SK-N-SH (cell line): ENCODE results near the gene LY6G6C. TPM values are rescaled to one million over a fixed set of nuclear protein-coding genes. Genes with fewer than 3 reads are reported as not detected.

Experiments used
- CTCF ChIA-PET: fragments of 300-600, 350-600 bp; formaldehyde crosslinking; extraction: SDS; loops from one replicate; lab custom pipeline; 2021; lab: Yijun Ruan, JAX
- POLR2A ChIA-PET: fragments of 350-600 bp; sonication (Branson Sonifier 250); formaldehyde crosslinking; extraction: SDS; loops from one replicate; lab custom pipeline; 2020; ENCODE audit warnings: antibody characterized with exemption, inconsistent platforms; lab: Yijun Ruan, JAX
- DNase-seq: peaks from one replicate; pipeline ENCODE4 v3.0.0; 2012
- H2AFZ ChIP-seq: fragments of 200-600 bp; sonication (generic); 2 replicates; pipeline ENCODE4 v1.8.1; 2016; ENCODE audit warnings: antibody characterized with exemption, mild to moderate bottlenecking, low read depth
- H3F3A ChIP-seq: fragments of 200-600 bp; sonication (generic); replicated peaks from 2 replicates; pipeline ENCODE3; 2016; ENCODE audit warnings: antibody characterized with exemption, mild to moderate bottlenecking; ENCODE audit not compliant: insufficient read depth
- H3K27ac ChIP-seq, 2 experiments: fragments of 200-500 bp in 1 of 2; fragments of 200-600 bp in 1 of 2; sonication (Bioruptor generic) in 1 of 2; sonication (generic), shearing (Covaris generic) in 1 of 2; 2 replicates each; pipeline versions ENCODE4 v1.5.1 to v1.6.1; 2014 to 2016; ENCODE audit warnings: low read depth in 2 of 2, inconsistent platforms in 1 of 2, low read length in 1 of 2, mild to moderate bottlenecking in 1 of 2, mixed read lengths in 1 of 2
- H3K27me3 ChIP-seq: fragments of 200-600 bp; sonication (generic), shearing (Covaris generic); 2 replicates; pipeline ENCODE4 v1.6.1; 2016; ENCODE audit warnings: mixed run types; ENCODE audit not compliant: insufficient read depth
- H3K36me3 ChIP-seq, 2 experiments: fragments of 200-500 bp in 1 of 2; fragments of 200-600 bp in 1 of 2; sonication (Bioruptor generic) in 1 of 2; sonication (generic) in 1 of 2; replicated peaks in 1 of 2; 2 replicates each; pipeline versions ENCODE3 to v1.5.1; 2014 to 2016; ENCODE audit warnings: low read length in 1 of 2, mild to moderate bottlenecking in 1 of 2; ENCODE audit not compliant: insufficient read depth in 2 of 2, control insufficient read depth in 1 of 2
- H3K4me1 ChIP-seq, 2 experiments: fragments of 200-500 bp in 1 of 2; fragments of 200-600 bp in 1 of 2; sonication (Bioruptor generic) in 1 of 2; sonication (generic), shearing (Covaris generic) in 1 of 2; 2 replicates each; pipeline versions ENCODE4 v1.5.1 to v1.6.1; 2014 to 2016; ENCODE audit warnings: low read depth in 1 of 2, low read length in 1 of 2, mixed run types in 1 of 2; ENCODE audit not compliant: insufficient read depth in 2 of 2, control insufficient read depth in 1 of 2
- H3K4me2 ChIP-seq: fragments of 200-600 bp; sonication (generic), shearing (Covaris generic); 2 replicates; pipeline ENCODE4 v1.6.1; 2017; ENCODE audit warnings: mixed run types
- H3K4me3 ChIP-seq, 2 experiments: fragments of 200-500 bp in 1 of 2; fragments of 200-600 bp in 1 of 2; sonication (Bioruptor generic) in 1 of 2; sonication (generic), shearing (Covaris generic) in 1 of 2; 2 replicates each; pipeline versions ENCODE4 v1.5.1 to v1.8.1; 2014 to 2016; ENCODE audit warnings: low read depth in 2 of 2, inconsistent platforms in 1 of 2, low read length in 1 of 2, mild to moderate bottlenecking in 1 of 2, mixed read lengths in 1 of 2, moderate library complexity in 1 of 2
- H3K79me2 ChIP-seq: fragments of 200-600 bp; sonication (generic); 2 replicates; pipeline ENCODE4 v1.8.1; 2017; ENCODE audit warnings: mild to moderate bottlenecking; ENCODE audit not compliant: insufficient read depth
- H3K9ac ChIP-seq: fragments of 200-600 bp; sonication (generic); 2 replicates; pipeline ENCODE4 v1.6.1; 2017; ENCODE audit warnings: mixed run types
- H3K9me2 ChIP-seq: fragments of 200-600 bp; sonication (generic); 2 replicates; pipeline ENCODE4 v1.6.1; 2017; ENCODE audit warnings: mixed run types
- H3K9me3 ChIP-seq: fragments of 200-600 bp; sonication (generic); 2 replicates; pipeline ENCODE4 v1.6.1; 2017; ENCODE audit warnings: mixed run types, mild to moderate bottlenecking, moderate library complexity
- H4K20me1 ChIP-seq: fragments of 200-600 bp; sonication (generic); 2 replicates; pipeline ENCODE4 v1.6.1; 2017; ENCODE audit warnings: mild to moderate bottlenecking, mixed run types; ENCODE audit not compliant: insufficient read depth
- EP300 ChIP-seq, 2 experiments: IDR thresholded peaks; 2 replicates each; pipeline versions ENCODE4 v1.4.0 to v1.6.1; 2012; ENCODE audit warnings: borderline replicate concordance in 1 of 2, low read depth in 1 of 2, low read length in 1 of 2
- FOXM1 ChIP-seq: IDR thresholded peaks from 2 replicates; pipeline ENCODE4 v1.4.0; 2012; ENCODE audit warnings: low read depth, mild to moderate bottlenecking
- GATA2 ChIP-seq: sonication (generic); formaldehyde crosslinking; IDR thresholded peaks from 2 replicates; pipeline ENCODE4 v1.5.0; 2020; ENCODE audit warnings: mild to moderate bottlenecking, missing genetic modification reagents
- POLR2AphosphoS5 ChIP-seq: IDR thresholded peaks from 2 replicates; pipeline ENCODE4 v1.6.1; 2012; ENCODE audit warnings: low read depth, low read length
- RAD21 ChIP-seq: IDR thresholded peaks from 2 replicates; pipeline ENCODE4 v1.6.1; 2012; ENCODE audit warnings: mild to moderate bottlenecking, low read length
- SIN3A ChIP-seq: IDR thresholded peaks from 2 replicates; pipeline ENCODE4 v1.6.1; 2012; ENCODE audit warnings: low read depth, mild to moderate bottlenecking, low read length, moderate library complexity, borderline replicate concordance
- SMC3 ChIP-seq: IDR thresholded peaks from 2 replicates; pipeline ENCODE4 v1.6.1; 2012; ENCODE audit warnings: low read depth, low read length, improper control_type of control experiment
- TAF1 ChIP-seq: IDR thresholded peaks from 2 replicates; pipeline ENCODE4 v1.6.1; 2012; ENCODE audit warnings: low read depth, mild to moderate bottlenecking, low read length, moderate library complexity, borderline replicate concordance
- TCF12 ChIP-seq: IDR thresholded peaks from 2 replicates; pipeline ENCODE4 v1.4.0; 2012
- WGBS: methylation state at CpG from one replicate; pipeline ENCODE4 v1.1.6; 2017; ENCODE audit warnings: low lambda C conversion rate; 5-methylcytosine and 5-hydroxymethylcytosine counted together
- polyA plus RNA-seq, 3 experiments: library from polyadenylated mRNA; depleted of rRNA; stranded (reverse); fragments of >200 nt; gene quantifications; 2 replicates each; pipeline ENCODE4 v1.2.3, GENCODE V29; 2012
- TF ChIP-seq, protein P1 (sequence below): fragments of 200-600 bp; sonication (generic); IDR thresholded peaks from 2 replicates; pipeline ENCODE4 v1.6.1; 2017; ENCODE audit warnings: antibody characterized with exemption, mild to moderate bottlenecking, moderate library complexity
- TF ChIP-seq, protein P2 (sequence below): IDR thresholded peaks from 2 replicates; pipeline ENCODE4; 2012
- TF ChIP-seq, protein P3 (sequence below): IDR thresholded peaks from 2 replicates; pipeline ENCODE4 v1.4.0; 2012; ENCODE audit warnings: low read depth, borderline replicate concordance

The LY6G6C gene
- polyA plus RNA-seq, 1 of the 3 experiments (the other 2 are of a cell fraction): not detected

DNA sequence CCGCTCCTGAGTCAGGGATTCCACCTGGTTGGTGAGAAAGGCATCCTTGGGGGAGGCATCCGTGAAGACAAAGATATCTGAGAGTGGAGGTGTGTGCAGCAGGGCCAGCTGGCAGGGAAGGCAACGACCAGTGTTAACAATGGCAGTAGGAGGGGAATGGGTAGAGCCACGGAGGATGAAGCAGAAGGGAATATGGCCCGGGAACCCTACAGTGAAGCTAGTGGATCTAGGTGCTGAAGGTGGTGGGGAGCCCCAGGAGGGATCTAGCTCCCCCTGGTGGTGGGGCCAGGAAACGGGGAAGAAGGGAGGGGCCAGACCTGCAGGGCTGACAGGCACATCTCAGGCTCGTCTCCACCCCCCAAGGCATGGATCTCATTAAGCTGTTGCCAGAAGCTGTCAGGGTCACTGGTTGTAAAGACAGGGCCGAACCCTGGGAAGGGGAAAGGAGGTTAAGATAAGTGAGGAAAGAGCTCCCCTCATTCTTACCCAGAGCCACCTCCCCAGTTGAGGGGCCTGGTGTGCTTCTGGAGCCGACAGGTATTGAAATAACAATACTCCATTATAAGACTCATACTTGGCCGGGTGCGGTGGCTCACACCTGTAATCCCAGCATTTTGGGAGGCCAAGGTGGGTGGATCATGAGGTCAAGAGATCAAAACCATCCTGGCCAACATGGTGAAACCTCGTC, 48.3 kb upstream of the LY6G6C start:
- peaks cover 0 to 8% of the 10 kb centered on the region in 2 experiments; a peak in 1 of 4 replicates for H3K4me1 ChIP-seq
- no peak overlapping the region for H3K4me3 ChIP-seq
- H4K20me1 ChIP-seq: no peaks in the 10 kb centered on the region
- peaks cover 2% of the 10 kb centered on the region for H3F3A ChIP-seq
- no peaks in the 10 kb centered on the region for H3K9me3 ChIP-seq
- no peak overlapping the region for H3K9ac ChIP-seq
- H3K27ac ChIP-seq: no peak overlapping the region
- no peaks in the 10 kb centered on the region for H3K27me3 ChIP-seq
- no peak overlapping the region for H3K4me2 ChIP-seq
- no peak overlapping the region for H2AFZ ChIP-seq
- peak; percentile 72 for DNase-seq
- ChIA-PET POLR2A (no interaction called here), CTCF (interaction anchor here (0.7 to 3.3 kb wide), 17 partner anchors 8 to 1377 kb away, joined by 3 to 16 read pairs (median 4); partner anchors contain the start of genes DDAH2, LY6G5C and MSH5)
- WGBS: 50% methylated on average over 8 of the region's 12 CpGs
- no peaks in the 10 kb centered on the region for H3K9me2 ChIP-seq
- no peaks in the 10 kb centered on the region for H3K36me3 ChIP-seq
- no peak for TF ChIP-seq TAF1
- TF ChIP-seq SMC3: peak; percentile 36
- peak; percentile 20; the same call in 1 of the 2 replicates for TF ChIP-seq RAD21
- no peak for TF ChIP-seq GATA2 (CRISPR knock-in tag)
- TF ChIP-seq, protein P1, sequence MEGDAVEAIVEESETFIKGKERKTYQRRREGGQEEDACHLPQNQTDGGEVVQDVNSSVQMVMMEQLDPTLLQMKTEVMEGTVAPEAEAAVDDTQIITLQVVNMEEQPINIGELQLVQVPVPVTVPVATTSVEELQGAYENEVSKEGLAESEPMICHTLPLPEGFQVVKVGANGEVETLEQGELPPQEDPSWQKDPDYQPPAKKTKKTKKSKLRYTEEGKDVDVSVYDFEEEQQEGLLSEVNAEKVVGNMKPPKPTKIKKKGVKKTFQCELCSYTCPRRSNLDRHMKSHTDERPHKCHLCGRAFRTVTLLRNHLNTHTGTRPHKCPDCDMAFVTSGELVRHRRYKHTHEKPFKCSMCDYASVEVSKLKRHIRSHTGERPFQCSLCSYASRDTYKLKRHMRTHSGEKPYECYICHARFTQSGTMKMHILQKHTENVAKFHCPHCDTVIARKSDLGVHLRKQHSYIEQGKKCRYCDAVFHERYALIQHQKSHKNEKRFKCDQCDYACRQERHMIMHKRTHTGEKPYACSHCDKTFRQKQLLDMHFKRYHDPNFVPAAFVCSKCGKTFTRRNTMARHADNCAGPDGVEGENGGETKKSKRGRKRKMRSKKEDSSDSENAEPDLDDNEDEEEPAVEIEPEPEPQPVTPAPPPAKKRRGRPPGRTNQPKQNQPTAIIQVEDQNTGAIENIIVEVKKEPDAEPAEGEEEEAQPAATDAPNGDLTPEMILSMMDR: peak; percentile 66
- TF ChIP-seq, all 33 proteins: peak for 3
- no peaks in the 10 kb centered on the region for H3K79me2 ChIP-seq

DNA sequence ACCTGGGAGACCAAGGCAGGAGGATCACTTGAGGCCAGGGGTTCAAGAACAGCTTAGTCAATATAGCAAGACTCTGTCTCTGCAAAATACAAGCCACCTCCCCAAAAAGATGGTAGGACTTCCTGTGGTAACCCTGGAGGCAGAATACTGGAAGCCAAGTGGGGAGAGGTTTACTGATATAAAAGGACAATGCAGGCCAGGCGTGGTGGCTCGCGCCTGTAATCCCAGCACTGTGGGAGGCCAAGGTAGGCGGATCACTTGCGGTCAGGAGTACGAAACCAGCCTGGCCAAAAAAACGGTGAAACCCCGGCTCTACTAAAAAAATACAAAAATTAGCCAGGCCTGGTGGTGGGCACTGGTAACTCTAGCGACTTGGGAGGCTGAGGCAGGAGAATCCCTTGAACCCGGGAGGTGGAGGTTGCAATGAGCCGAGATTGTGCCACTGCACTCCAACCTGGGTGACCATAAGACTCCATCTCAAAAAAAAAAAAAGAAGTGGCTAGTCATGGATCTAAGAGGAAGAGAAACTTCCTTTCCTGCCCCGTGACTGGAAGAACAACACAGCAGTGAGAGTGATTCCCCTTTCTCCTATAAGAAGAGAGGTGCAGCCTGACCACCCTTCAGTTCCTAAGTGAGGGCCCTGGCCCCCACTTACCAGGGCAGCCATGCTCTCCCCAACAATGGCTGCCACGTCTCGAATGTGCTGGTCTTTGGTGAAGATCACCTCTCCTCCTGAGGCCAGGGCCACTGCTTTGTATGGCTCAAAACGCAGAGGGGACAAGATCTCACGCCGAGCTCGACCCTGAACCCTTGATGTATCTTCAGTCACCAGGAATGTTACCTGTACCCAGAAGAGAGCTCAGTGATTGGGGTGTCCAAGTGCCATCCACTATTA, 47.1 kb upstream of the LY6G6C start:
- no peak overlapping the region for H3K4me2 ChIP-seq
- WGBS: 96% methylated on average over 12 of the region's 18 CpGs
- H3K4me3 ChIP-seq: no peak overlapping the region
- H3K27me3 ChIP-seq: no peaks in the 10 kb centered on the region
- H2AFZ ChIP-seq: no peak overlapping the region
- ChIA-PET POLR2A (interaction anchor here (0.7 kb wide), 1 partner anchor 14 kb away, joined by 3 read pairs; no protein-coding TSS in a partner anchor), CTCF (interaction anchor here (0.7 to 3.3 kb wide), 8 partner anchors 16 to 1376 kb away, joined by 3 to 16 read pairs (median 6); partner anchors contain the start of genes DDAH2, LY6G5C and MSH5)
- DNase-seq: no peak
- no peaks in the 10 kb centered on the region for H3K9me2 ChIP-seq
- H3K4me1 ChIP-seq: peaks cover 0 to 8% of the 10 kb centered on the region in 2 experiments; a peak in 1 of 4 replicates
- no peaks in the 10 kb centered on the region for H3K36me3 ChIP-seq
- no peak overlapping the region for H3K9ac ChIP-seq
- no peak for TF ChIP-seq EP300 (IDR thresholded peaks at IDR 0.05; ENCODE audit: borderline replicate concordance in 1 of 2, low read depth in 1 of 2, low read length in 1 of 2)
- TF ChIP-seq TCF12: no peak
- TF ChIP-seq, protein P2, sequence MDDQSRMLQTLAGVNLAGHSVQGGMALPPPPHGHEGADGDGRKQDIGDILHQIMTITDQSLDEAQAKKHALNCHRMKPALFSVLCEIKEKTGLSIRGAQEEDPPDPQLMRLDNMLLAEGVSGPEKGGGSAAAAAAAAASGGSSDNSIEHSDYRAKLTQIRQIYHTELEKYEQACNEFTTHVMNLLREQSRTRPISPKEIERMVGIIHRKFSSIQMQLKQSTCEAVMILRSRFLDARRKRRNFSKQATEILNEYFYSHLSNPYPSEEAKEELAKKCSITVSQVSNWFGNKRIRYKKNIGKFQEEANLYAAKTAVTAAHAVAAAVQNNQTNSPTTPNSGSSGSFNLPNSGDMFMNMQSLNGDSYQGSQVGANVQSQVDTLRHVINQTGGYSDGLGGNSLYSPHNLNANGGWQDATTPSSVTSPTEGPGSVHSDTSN: no peak
- TF ChIP-seq, protein P3, sequence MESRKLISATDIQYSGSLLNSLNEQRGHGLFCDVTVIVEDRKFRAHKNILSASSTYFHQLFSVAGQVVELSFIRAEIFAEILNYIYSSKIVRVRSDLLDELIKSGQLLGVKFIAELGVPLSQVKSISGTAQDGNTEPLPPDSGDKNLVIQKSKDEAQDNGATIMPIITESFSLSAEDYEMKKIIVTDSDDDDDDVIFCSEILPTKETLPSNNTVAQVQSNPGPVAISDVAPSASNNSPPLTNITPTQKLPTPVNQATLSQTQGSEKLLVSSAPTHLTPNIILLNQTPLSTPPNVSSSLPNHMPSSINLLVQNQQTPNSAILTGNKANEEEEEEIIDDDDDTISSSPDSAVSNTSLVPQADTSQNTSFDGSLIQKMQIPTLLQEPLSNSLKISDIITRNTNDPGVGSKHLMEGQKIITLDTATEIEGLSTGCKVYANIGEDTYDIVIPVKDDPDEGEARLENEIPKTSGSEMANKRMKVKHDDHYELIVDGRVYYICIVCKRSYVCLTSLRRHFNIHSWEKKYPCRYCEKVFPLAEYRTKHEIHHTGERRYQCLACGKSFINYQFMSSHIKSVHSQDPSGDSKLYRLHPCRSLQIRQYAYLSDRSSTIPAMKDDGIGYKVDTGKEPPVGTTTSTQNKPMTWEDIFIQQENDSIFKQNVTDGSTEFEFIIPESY: no peak
- no peak for TF ChIP-seq SMC3
- TF ChIP-seq SIN3A: no peak
- TF ChIP-seq FOXM1: no peak
- no peak for TF ChIP-seq POLR2AphosphoS5
- peaks cover 2% of the 10 kb centered on the region for H3F3A ChIP-seq
- H4K20me1 ChIP-seq: no peaks in the 10 kb centered on the region
- H3K9me3 ChIP-seq: no peaks in the 10 kb centered on the region
- H3K79me2 ChIP-seq: no peaks in the 10 kb centered on the region
- H3K27ac ChIP-seq: no peak overlapping the region
